Skeletal muscle satellite cell (primary cell): ENCODE data around the gene HOTAIR.
A peak's percentile ranks its signal among the peaks of the same experiment; 100 is the strongest.

Experiments
- H3K27me3 ChIP-seq: 2 replicates; pipeline ENCODE4 v1.7.0; 2013; ENCODE audit warnings: low read length; ENCODE audit not compliant: control insufficient read depth, insufficient read depth
- H3K36me3 ChIP-seq: 2 replicates; pipeline ENCODE4 v1.7.0; 2013; ENCODE audit warnings: mild to moderate bottlenecking, control low read depth, low read length; ENCODE audit not compliant: insufficient read depth
- H3K4me1 ChIP-seq: 2 replicates; pipeline ENCODE4 v1.7.0; 2013; ENCODE audit warnings: low read length; ENCODE audit not compliant: control insufficient read depth, insufficient read depth
- H3K4me2 ChIP-seq: 2 replicates; pipeline ENCODE4 v1.7.0; 2013; ENCODE audit warnings: mild to moderate bottlenecking, low read length
- H3K4me3 ChIP-seq: 2 replicates; pipeline ENCODE4 v1.7.0; 2013; ENCODE audit warnings: low read length
- H3K9ac ChIP-seq: 2 replicates; pipeline ENCODE4 v1.7.0; 2013; ENCODE audit warnings: mild to moderate bottlenecking, low read depth, low read length, moderate library complexity
- H3K9me3 ChIP-seq: replicated peaks from 2 replicates; pipeline ENCODE4 v1.7.0; 2013; ENCODE audit warnings: mild to moderate bottlenecking, control low read depth, low read length

The HOTAIR gene

DNA sequence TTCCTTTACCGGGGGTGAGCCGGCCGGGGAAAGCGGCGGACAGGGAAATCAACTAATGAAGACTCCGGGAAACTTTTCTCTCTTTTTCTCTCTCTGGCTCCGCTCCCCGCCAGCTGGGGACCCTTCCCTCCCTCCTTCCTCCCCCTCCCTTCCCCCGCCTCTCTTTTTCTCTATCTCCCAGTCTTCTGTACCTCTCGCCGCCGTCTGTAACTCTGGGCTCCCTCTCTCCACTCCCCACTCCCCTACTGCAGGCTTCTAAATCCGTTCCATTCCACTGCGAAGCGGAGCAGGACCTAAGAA, 8.7 kb downstream of the HOTAIR start:
- Histone ChIP-seq H3K9me3 (no peaks in the 10 kb centered on the region), H3K4me3 (peak overlapping the region; percentile 87), H3K4me1 (peaks cover 53% of the 10 kb centered on the region), H3K9ac (peak overlapping the region; percentile 96), H3K4me2 (peak overlapping the region; percentile 79), H3K36me3 (no peaks in the 10 kb centered on the region), H3K27me3 (no peaks in the 10 kb centered on the region)

DNA sequence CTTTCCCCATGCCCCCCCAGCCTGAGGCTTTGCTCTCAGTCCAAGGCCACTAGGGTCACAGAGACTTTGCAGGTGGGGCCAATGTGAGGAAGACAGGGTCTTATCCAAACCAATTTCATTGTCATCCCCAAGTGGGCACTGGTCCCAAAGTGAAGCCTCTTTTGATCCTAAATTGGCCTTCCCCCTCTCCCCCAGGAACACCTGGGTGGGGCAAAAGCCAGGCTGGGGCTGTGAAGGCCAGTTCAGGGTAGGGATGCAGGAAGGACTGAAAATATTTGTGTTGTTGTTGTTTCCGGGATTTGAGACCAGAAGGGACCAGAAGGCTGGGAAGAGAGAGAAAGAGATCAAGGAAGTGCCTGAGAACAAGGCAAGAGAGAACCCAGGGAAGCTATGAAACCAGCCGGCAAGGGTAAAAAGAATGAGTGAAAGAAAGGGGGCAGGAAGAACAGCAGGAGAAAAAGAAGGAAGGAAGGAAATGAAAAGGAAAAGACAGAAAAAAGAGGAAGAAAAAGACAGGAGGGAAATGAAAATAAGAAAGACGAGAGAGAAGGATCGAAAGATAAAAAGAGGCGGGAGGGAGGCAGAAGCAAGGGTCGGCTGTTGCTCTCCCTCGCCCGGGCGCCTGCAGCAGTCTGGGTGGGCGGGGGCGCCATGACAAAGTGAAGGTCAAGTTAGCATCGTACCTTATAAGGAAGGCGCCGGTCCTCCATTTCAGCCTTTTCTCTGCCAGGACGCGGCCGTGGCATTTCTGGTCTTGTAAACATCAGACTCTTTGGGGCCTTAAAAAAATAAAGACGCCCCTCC, 9.3 kb downstream of the HOTAIR start:
- Histone ChIP-seq H3K27me3 (no peaks in the 10 kb centered on the region), H3K4me1 (peaks cover 54% of the 10 kb centered on the region), H3K36me3 (no peaks in the 10 kb centered on the region), H3K9ac (peak overlapping the region; percentile 96), H3K4me3 (peak overlapping the region; percentile 87), H3K4me2 (peak overlapping the region; percentile 79), H3K9me3 (no peaks in the 10 kb centered on the region)

DNA sequence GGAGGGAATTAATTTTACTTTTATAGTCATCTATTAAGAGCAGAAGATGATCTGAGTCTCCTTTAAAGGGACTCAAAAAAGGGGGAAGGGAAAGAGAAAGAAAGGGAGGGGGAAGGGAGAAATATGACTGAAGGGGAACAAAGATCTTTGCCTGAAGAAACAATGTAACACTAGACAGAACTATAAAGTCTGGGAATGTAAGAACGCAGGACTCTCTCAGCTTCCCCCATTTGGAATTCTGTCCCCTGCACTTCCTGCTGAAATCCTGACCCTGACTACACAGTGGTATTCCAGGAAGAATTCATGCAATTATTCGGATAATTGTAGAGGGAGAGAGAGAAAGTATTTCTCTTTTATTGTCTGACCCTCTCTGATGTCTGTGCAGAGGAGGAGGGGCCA, 10.4 kb downstream of the HOTAIR start:
- Histone ChIP-seq H3K4me2 (peak overlapping the region; percentile 79), H3K36me3 (no peaks in the 10 kb centered on the region), H3K27me3 (no peaks in the 10 kb centered on the region), H3K4me3 (peak overlapping the region; percentile 87), H3K4me1 (peaks cover 50% of the 10 kb centered on the region), H3K9ac (peak overlapping the region; percentile 96), H3K9me3 (no peaks in the 10 kb centered on the region)

DNA sequence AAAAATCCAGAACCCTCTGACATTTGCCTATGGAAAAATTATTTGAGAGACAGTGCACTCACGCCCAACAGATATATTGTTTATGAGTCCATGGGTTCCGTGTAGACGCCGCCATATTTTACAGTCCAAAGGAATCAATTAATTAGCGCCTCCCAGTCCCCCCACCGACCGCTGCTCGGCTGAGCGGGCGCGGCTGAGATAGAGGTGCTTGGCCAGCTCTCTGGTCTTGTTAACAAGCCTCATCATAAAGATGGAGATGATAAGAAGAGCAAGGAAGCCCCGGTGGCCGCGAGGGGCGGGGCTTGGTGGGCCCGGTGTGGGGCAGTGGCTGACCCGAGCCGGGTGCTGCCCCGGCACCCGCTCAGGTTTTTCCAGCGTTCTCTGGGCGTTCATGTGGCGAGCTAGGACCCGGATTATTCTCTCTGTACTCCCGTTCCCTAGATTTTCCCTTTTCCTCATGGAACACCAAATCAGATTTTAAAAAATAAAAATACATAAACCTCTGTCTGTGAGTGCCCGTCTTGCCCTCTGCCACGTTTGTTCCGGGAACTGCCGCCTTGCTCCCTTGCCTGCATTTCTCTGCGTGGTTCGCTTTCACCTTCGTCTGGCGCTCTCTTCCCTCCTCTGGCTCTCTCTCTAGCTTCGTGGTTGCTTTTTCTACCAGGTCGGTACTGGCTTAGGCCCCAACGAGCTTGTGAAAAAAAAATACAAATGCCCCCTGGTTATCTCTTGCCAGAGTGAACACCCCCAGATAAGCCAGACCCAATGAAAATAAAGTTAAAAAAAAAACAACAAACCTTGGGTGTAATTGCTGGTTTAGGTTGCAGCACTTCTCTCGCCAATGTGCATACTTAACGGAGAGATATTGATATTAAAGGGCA, 11.1 kb downstream of the HOTAIR start:
- H3K4me2 ChIP-seq: peak overlapping the region; percentile 79
- no peaks in the 10 kb centered on the region for H3K9me3 ChIP-seq
- no peaks in the 10 kb centered on the region for H3K36me3 ChIP-seq
- H3K4me3 ChIP-seq: peak overlapping the region; percentile 87
- H3K9ac ChIP-seq: peak overlapping the region; percentile 96
- H3K27me3 ChIP-seq: no peaks in the 10 kb centered on the region
- H3K4me1 ChIP-seq: peaks cover 43% of the 10 kb centered on the region

DNA sequence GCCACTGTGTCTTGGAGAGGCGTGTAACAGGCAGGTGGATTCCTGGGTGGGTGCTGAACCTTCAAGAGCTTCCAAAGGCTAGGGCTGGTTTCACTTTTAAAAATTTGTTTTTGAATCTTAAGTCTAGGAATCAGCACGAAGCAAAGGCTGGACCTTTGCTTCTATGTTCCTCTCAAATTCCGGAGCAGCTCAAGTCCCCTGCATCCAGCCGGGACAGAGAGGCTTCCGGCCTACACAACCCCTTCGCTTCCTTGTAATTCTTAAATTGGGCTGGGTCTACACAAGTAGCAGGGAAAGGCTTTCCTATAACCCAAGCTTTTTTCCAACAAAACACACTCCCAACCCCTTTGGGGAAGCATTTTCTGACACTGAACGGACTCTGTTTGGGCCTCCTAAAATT, 11.7 kb downstream of the HOTAIR start:
- Histone ChIP-seq H3K9me3 (no peaks in the 10 kb centered on the region), H3K4me2 (peak overlapping the region; percentile 79), H3K4me3 (peak overlapping the region; percentile 87), H3K9ac (peak overlapping the region; percentile 96), H3K27me3 (no peaks in the 10 kb centered on the region), H3K4me1 (peaks cover 40% of the 10 kb centered on the region), H3K36me3 (no peaks in the 10 kb centered on the region)

DNA sequence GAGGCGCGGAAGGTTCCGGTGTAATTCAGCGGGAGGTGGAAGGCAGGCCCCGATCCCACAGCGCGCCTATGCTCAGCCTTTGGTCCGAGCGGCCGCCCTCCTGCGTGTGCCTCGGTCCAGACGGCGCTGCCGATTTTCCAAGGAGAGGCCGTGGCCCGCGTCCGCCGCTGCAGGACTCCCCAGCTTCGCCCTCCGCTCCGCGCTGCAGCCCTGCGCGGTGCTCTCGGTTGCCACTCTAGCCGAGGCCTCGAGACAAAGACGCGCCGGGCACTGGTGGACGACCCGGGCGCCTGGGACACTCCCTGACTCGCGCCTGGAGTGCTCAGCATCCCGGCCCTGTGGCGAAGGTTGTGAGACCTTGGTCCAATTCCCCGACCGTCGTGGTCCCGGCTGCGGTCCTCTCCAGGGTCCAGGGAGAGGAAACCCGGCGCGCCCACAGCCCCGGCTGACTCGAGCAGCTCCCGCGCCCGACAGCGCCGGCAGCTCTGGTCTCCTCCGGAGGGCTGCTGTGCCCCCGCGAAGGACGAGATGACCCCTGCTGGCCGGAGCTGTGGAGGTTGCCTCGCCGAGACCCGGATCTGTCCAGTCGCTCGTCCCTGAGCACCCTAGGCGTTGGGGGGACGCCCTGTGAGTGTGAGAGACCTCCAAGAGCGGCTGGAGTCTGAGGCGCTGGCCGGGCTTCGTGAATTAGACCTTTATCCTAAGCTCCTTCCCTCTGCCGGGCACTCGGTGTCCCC, 13.6 kb downstream of the HOTAIR start:
- Histone ChIP-seq H3K9ac (peak overlapping the region; percentile 70), H3K9me3 (no peaks in the 10 kb centered on the region), H3K4me3 (peak overlapping the region; percentile 62), H3K4me2 (peak overlapping the region; percentile 68), H3K4me1 (peaks cover 48% of the 10 kb centered on the region), H3K36me3 (no peaks in the 10 kb centered on the region), H3K27me3 (no peaks in the 10 kb centered on the region)

DNA sequence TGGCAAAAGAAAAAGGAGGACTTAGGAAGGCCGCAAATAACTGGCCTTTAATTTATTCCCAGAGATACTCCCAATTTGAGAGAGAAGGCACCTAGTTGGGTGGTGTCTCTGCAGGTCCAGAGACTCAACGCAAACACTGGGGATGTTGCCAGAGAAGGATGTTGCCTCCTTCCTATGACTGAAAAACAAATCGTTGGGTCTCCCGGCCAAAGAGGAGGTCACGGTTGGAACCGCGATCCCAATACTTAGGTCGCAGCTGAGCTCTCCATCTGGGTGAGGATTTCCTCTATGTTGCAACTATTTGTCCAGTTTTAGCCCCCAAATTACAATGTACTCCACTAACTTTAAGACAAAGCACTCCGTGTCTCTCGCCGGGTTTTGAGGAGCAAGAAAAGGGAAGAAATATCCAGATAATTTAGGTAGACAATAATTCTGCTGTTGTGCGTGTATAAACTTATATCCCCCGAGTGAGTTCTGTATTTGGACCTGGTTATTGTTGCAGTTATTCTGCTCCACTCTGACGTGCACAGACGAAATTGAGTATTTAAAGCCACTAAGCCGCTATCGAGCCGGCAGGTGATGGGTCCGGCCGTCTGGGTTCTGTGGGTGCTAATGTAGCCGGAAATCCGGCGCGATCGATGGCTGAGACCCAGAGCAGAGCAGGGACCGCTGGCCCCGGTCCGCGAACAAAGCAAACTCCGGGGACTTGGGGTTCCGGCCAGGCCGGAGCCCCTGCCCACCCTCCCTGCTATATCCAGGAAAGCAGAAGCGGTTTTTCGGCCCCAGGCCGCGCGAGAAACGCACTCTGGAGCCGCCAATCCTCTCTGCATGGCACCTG, 14.3 kb downstream of the HOTAIR start:
- Histone ChIP-seq H3K9ac (peak overlapping the region; percentile 70), H3K9me3 (no peaks in the 10 kb centered on the region), H3K4me2 (peak overlapping the region; percentile 68), H3K36me3 (no peaks in the 10 kb centered on the region), H3K27me3 (no peaks in the 10 kb centered on the region), H3K4me3 (peak overlapping the region; percentile 62), H3K4me1 (peaks cover 47% of the 10 kb centered on the region)

DNA sequence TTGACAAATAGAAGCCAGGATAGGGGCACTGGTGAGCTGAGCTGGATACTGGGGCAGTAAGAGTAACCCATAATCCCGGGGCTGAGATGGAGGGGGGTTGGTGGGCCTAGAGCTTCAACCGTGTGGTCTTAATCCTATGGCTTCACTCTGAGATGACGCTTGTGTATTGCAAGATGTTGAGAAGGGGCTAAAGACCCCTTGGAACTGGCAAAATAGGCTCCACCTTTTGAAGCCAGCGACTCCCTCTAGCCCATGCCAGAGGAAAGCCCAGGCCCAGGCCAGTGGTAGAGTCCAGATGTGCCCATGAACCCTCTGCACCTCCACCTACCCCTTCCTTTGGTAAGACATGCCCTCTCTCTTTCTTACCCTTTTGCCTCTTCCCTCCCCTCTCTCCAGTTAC, 15.4 kb downstream of the HOTAIR start:
- peaks cover 40% of the 10 kb centered on the region for H3K4me1 ChIP-seq
- no peaks in the 10 kb centered on the region for H3K27me3 ChIP-seq
- H3K4me2 ChIP-seq: no peak overlapping the region
- no peak overlapping the region for H3K4me3 ChIP-seq
- no peak overlapping the region for H3K9ac ChIP-seq
- H3K9me3 ChIP-seq: no peaks in the 10 kb centered on the region
- H3K36me3 ChIP-seq: no peaks in the 10 kb centered on the region

DNA sequence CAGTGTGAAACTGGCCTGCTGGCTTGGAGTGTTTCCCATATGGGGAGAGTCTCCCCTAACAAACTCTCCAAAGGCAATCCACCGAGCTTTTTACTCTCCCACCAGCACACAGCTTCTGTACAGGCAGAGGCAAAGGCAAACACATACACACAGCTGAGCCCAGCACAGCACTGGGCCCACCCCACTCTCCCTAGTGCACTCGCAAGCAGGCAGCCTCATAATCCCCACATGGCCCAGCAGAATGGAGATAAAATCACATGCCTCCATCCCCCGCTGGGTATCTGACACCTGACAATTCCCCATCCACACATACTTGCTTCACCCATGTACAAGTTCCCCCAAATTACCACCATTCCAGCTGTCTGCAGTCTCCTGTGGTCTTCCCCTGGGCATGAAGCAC, 16.6 kb downstream of the HOTAIR start:
- Histone ChIP-seq H3K9ac (no peak overlapping the region), H3K4me3 (no peak overlapping the region), H3K27me3 (no peaks in the 10 kb centered on the region), H3K9me3 (no peaks in the 10 kb centered on the region), H3K4me2 (no peak overlapping the region), H3K4me1 (peaks cover 32% of the 10 kb centered on the region), H3K36me3 (no peaks in the 10 kb centered on the region)

DNA sequence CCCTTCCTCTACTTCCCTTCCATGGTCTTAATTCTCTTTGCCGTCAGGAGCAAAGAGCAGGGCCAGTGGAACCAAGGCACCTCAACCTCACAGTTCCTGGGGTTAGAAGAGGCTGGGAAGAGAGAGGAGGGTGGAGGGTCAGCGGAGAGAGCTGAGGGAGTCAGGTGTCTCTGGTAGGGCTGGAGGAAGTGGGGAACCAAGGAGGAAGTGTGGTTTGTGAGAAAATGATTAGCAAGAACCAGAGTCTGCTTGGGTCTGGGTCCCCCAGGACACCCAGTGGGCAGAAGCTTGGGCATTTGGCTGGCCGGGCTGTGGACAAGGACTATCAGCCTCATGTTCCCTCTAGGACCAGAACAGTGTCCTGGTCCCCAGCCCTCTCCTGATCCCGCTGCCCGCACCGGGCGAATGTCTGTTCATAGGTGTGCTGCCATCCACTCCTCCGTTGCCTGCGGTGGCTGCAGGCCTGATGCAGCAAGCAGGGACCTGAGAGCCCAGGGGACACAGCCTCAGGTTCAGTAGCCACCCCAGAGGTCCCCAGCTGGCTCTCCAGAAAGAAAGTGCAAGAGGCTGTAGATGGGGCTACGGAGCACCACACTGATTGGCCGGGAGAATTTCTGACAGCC, 17.7 kb downstream of the HOTAIR start:
- H3K9ac ChIP-seq: peak overlapping the region; percentile 80
- no peaks in the 10 kb centered on the region for H3K36me3 ChIP-seq
- no peaks in the 10 kb centered on the region for H3K9me3 ChIP-seq
- peak overlapping the region; percentile 96 for H3K4me2 ChIP-seq
- peaks cover 27% of the 10 kb centered on the region for H3K4me1 ChIP-seq
- H3K27me3 ChIP-seq: peaks cover 3% of the 10 kb centered on the region
- H3K4me3 ChIP-seq: no peak overlapping the region
